Loucy (cell line): ENCODE measurements around the gene TNNC1.

Experiments used
- H2AFZ ChIP-seq: fragments of 200-600 bp; sonication (generic); 2 replicates; pipeline ENCODE4 v1.6.0; 2016; ENCODE audit warnings: antibody characterized with exemption, mild to moderate bottlenecking, low read length, moderate library complexity
- H3F3A ChIP-seq: fragments of 200-600 bp; 2 replicates; pipeline ENCODE4 v1.6.0; 2016; ENCODE audit warnings: antibody characterized with exemption, low read depth, mild to moderate bottlenecking
- H3K27me3 ChIP-seq: fragments of 200-600 bp; sonication (generic); 2 replicates; pipeline ENCODE4 v1.6.1; 2014; ENCODE audit warnings: low read length, mild to moderate bottlenecking; ENCODE audit not compliant: insufficient read depth, poor library complexity, severe bottlenecking
- H3K36me3 ChIP-seq: fragments of 200-600 bp; sonication (generic); 2 replicates; pipeline ENCODE4 v1.6.1; 2016; ENCODE audit warnings: low read length; ENCODE audit not compliant: insufficient read depth
- H3K4me1 ChIP-seq: fragments of 200-600 bp; sonication (generic); 2 replicates; pipeline ENCODE4 v1.5.1; 2014; ENCODE audit warnings: low read length, mild to moderate bottlenecking; ENCODE audit not compliant: insufficient read depth, poor library complexity, severe bottlenecking
- H3K4me2 ChIP-seq: fragments of 200-600 bp; sonication (generic); 2 replicates; pipeline ENCODE4 v1.6.0; 2014; ENCODE audit warnings: antibody characterized with exemption, low read length, low read depth, mild to moderate bottlenecking; ENCODE audit not compliant: poor library complexity, severe bottlenecking
- H3K4me3 ChIP-seq: fragments of 200-600 bp; sonication (generic); 2 replicates; pipeline ENCODE4 v1.5.1; 2014; ENCODE audit warnings: low read length, mild to moderate bottlenecking, mixed read lengths; ENCODE audit not compliant: poor library complexity, severe bottlenecking
- H3K79me2 ChIP-seq: fragments of 200-600 bp; sonication (generic); 2 replicates; pipeline ENCODE4 v1.6.1; 2014; ENCODE audit warnings: low read length; ENCODE audit not compliant: insufficient read depth
- H3K9ac ChIP-seq: fragments of 200-600 bp; sonication (generic); 2 replicates; pipeline ENCODE4 v1.6.0; 2014; ENCODE audit warnings: mild to moderate bottlenecking, low read depth, low read length, moderate library complexity; ENCODE audit not compliant: poor library complexity, severe bottlenecking
- H3K9me2 ChIP-seq: fragments of 200-600 bp; sonication (generic); replicated peaks from 2 replicates; pipeline ENCODE4 v1.6.1; 2016; ENCODE audit warnings: low read depth, low read length, mixed read lengths
- H3K9me3 ChIP-seq: fragments of 200-600 bp; sonication (generic); 2 replicates; pipeline ENCODE4 v1.6.1; 2014; ENCODE audit warnings: mild to moderate bottlenecking, antibody characterized with exemption, low read length, low read depth; ENCODE audit not compliant: insufficient read depth
- H4K20me1 ChIP-seq: fragments of 200-600 bp; sonication (generic); 2 replicates; pipeline ENCODE4 v1.6.0; 2014; ENCODE audit warnings: antibody characterized with exemption, low read length, mild to moderate bottlenecking; ENCODE audit not compliant: insufficient read depth, poor library complexity, severe bottlenecking
- CTCF ChIP-seq: fragments of 200-600 bp; sonication (generic); conservative IDR thresholded peaks from 2 replicates; pipeline ENCODE4 v1.5.1; 2014; ENCODE audit warnings: mild to moderate bottlenecking, antibody characterized with exemption, low read length
- EZH2phosphoT487 ChIP-seq: fragments of 200-600 bp; IDR thresholded peaks from 2 replicates; pipeline ENCODE4 v1.6.1; 2018; ENCODE audit warnings: antibody characterized with exemption, mild to moderate bottlenecking, moderate library complexity, borderline replicate concordance

The TNNC1 gene

GRCh38 chr3:52492059-52492458 is 38.2 kb upstream of the TNNC1 start:
- H3K27me3 ChIP-seq, result no peaks in the 10 kb centered on the region
- H3K36me3 ChIP-seq, result peaks cover 58% of the 10 kb centered on the region; the same call in 1 of the 2 replicates
- no peaks in the 10 kb centered on the region for H3K9me2 ChIP-seq
- no peaks in the 10 kb centered on the region for H3K4me1 ChIP-seq
- no peak overlapping the region for H3K9ac ChIP-seq
- no peak for TF ChIP-seq CTCF
- no peak for TF ChIP-seq EZH2phosphoT487
- no peaks in the 10 kb centered on the region for H4K20me1 ChIP-seq
- H3K4me3 ChIP-seq, result no peak overlapping the region
- H3K9me3 ChIP-seq, result no peaks in the 10 kb centered on the region
- H2AFZ ChIP-seq, result no peak overlapping the region
- no peaks in the 10 kb centered on the region for H3K79me2 ChIP-seq
- no peak overlapping the region for H3K4me2 ChIP-seq
- H3F3A ChIP-seq, result no peaks in the 10 kb centered on the region

GRCh38 chr3:52490939-52491526 is 37.2 kb upstream of the TNNC1 start:
- Histone ChIP-seq H3K4me3 (no peak overlapping the region), H4K20me1 (no peaks in the 10 kb centered on the region), H3K9me3 (no peaks in the 10 kb centered on the region), H3K9ac (no peak overlapping the region), H2AFZ (no peak overlapping the region), H3K36me3 (peaks cover 67% of the 10 kb centered on the region; the same call in 1 of the 2 replicates), H3K4me1 (no peaks in the 10 kb centered on the region), H3K9me2 (no peaks in the 10 kb centered on the region), H3K27me3 (no peaks in the 10 kb centered on the region), H3K4me2 (no peak overlapping the region), H3K79me2 (no peaks in the 10 kb centered on the region), H3F3A (no peaks in the 10 kb centered on the region)
- TF ChIP-seq EZH2phosphoT487, result no peak
- TF ChIP-seq CTCF, result no peak

GRCh38 chr3:52490035-52490938 is 36.4 kb upstream of the TNNC1 start:
- Histone ChIP-seq H3K36me3 (peaks cover 74% of the 10 kb centered on the region; the same call in 1 of the 2 replicates), H3K4me2 (no peak overlapping the region)

More at GRCh38 chr3:52490035-52490938, 36.4 kb upstream of the TNNC1 start:
- no peak overlapping the region for H2AFZ ChIP-seq
- H3K79me2 ChIP-seq, result no peaks in the 10 kb centered on the region
- no peak overlapping the region for H3K9ac ChIP-seq
- no peaks in the 10 kb centered on the region for H3K9me3 ChIP-seq
- H3K4me3 ChIP-seq, result no peak overlapping the region
- no peaks in the 10 kb centered on the region for H3F3A ChIP-seq
- TF ChIP-seq EZH2phosphoT487 (no peak), CTCF (no peak)
- H3K27me3 ChIP-seq, result no peaks in the 10 kb centered on the region
- no peaks in the 10 kb centered on the region for H4K20me1 ChIP-seq
- no peaks in the 10 kb centered on the region for H3K4me1 ChIP-seq
- no peaks in the 10 kb centered on the region for H3K9me2 ChIP-seq
